MM.1S (cell line): ENCODE results near the gene GAB2.

Experiments
- DNase-seq: peaks from one replicate; pipeline ENCODE4 v3.0.0-alpha.2; 2015
- H2AFZ ChIP-seq: fragments of 300-600 bp; sonication (generic); 2 replicates; pipeline ENCODE4 v1.6.0; 2016; ENCODE audit warnings: antibody characterized with exemption, low read length
- H3F3A ChIP-seq: fragments of 300-600 bp; sonication (generic); 2 replicates; pipeline ENCODE4 v1.6.1; 2016; ENCODE audit warnings: mild to moderate bottlenecking, antibody characterized with exemption, low read length, moderate library complexity, mixed read lengths; ENCODE audit not compliant: insufficient read depth
- H3K27ac ChIP-seq: fragments of 300-600 bp; sonication (generic); 2 replicates; pipeline ENCODE4 v1.5.1; 2016; ENCODE audit warnings: mild to moderate bottlenecking, low read length
- H3K27me3 ChIP-seq: fragments of 300-600 bp; sonication (generic); replicated peaks from 2 replicates; pipeline ENCODE4 v1.6.0; 2016; ENCODE audit warnings: low read length; ENCODE audit not compliant: insufficient read depth
- H3K36me3 ChIP-seq: fragments of 300-600 bp; sonication (generic); replicated peaks from 2 replicates; pipeline ENCODE4 v1.6.1; 2016; ENCODE audit warnings: mild to moderate bottlenecking, low read length, mixed read lengths; ENCODE audit not compliant: insufficient read depth
- H3K4me1 ChIP-seq: fragments of 300-600 bp; sonication (generic); 2 replicates; pipeline ENCODE4 v1.6.1; 2016; ENCODE audit warnings: low read length, mixed read lengths
- H3K4me2 ChIP-seq: fragments of 300-600 bp; sonication (generic); 2 replicates; pipeline ENCODE4 v1.6.0; 2016; ENCODE audit warnings: low read depth, low read length
- H3K4me3 ChIP-seq: fragments of 300-600 bp; sonication (generic); 2 replicates; pipeline ENCODE4 v1.5.1; 2016; ENCODE audit warnings: low read length, mixed read lengths
- H3K79me2 ChIP-seq: fragments of 300-600 bp; sonication (generic); 2 replicates; pipeline ENCODE4 v1.6.1; 2016; ENCODE audit warnings: mixed run types, low read length, mixed read lengths
- H3K9ac ChIP-seq: fragments of 300-600 bp; sonication (generic); 2 replicates; pipeline ENCODE4 v1.6.1; 2016; ENCODE audit warnings: low read length, mixed read lengths
- H3K9me2 ChIP-seq: fragments of 300-600 bp; sonication (generic); replicated peaks from 2 replicates; pipeline ENCODE4 v1.6.1; 2016; ENCODE audit warnings: mild to moderate bottlenecking, low read length, mixed read lengths; ENCODE audit not compliant: insufficient read depth
- H3K9me3 ChIP-seq: fragments of 300-600 bp; sonication (generic); replicated peaks from 2 replicates; pipeline ENCODE4 v1.6.1; 2016; ENCODE audit warnings: mild to moderate bottlenecking, low read length, mixed read lengths; ENCODE audit not compliant: insufficient read depth
- H4K20me1 ChIP-seq: fragments of 300-600 bp; sonication (generic); 2 replicates; pipeline ENCODE4 v1.6.1; 2016; ENCODE audit warnings: mild to moderate bottlenecking, low read length, moderate library complexity, mixed read lengths; ENCODE audit not compliant: insufficient read depth
- EZH2 ChIP-seq: fragments of 300-600 bp; sonication (generic); optimal IDR thresholded peaks from 2 replicates; pipeline ENCODE3; 2017; ENCODE audit warnings: low read depth, mild to moderate bottlenecking, antibody characterized with exemption, low read length, mixed read lengths
- EZH2phosphoT487 ChIP-seq: fragments of 300-600 bp; sonication (generic); IDR thresholded peaks from 2 replicates; pipeline ENCODE4 v1.6.1; 2018; ENCODE audit warnings: antibody characterized with exemption, low read length
- TF ChIP-seq, protein P1 (sequence below): fragments of 300-600 bp; sonication (generic); IDR thresholded peaks from 2 replicates; pipeline ENCODE4 v1.5.1; 2016; ENCODE audit warnings: antibody characterized with exemption, low read length, mixed read lengths

Gene GAB2

DNA sequence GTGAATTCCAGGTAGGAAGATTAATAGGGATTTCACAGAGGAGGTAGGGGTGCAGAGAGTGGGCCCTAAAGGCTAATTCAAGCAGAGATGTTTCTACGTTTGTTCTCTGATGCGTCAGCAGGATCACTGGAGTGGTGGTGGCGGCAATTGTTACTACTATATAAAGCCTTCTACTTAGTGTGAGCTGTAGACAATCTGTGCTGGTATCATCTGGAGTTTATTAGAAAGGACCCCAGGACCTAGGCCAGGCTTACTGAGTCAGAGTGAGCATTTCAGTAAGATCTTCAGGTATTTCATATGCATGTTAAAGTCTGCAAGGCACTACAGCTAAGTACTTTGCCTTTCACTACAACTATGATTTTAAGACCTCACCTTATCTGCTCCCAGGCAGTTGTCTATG lies 169.4 kb downstream of the GAB2 start:
- no peaks in the 10 kb centered on the region for H3K9me2 ChIP-seq
- no peaks in the 10 kb centered on the region for H4K20me1 ChIP-seq
- H3F3A ChIP-seq, result no peaks in the 10 kb centered on the region
- H3K4me1 ChIP-seq, result no peaks in the 10 kb centered on the region
- H3K9ac ChIP-seq, result no peak overlapping the region
- no peak overlapping the region for H2AFZ ChIP-seq
- H3K4me3 ChIP-seq, result no peak overlapping the region
- no peaks in the 10 kb centered on the region for H3K36me3 ChIP-seq
- no peak overlapping the region for H3K4me2 ChIP-seq
- TF ChIP-seq EZH2phosphoT487, result no peak
- TF ChIP-seq, protein P1, sequence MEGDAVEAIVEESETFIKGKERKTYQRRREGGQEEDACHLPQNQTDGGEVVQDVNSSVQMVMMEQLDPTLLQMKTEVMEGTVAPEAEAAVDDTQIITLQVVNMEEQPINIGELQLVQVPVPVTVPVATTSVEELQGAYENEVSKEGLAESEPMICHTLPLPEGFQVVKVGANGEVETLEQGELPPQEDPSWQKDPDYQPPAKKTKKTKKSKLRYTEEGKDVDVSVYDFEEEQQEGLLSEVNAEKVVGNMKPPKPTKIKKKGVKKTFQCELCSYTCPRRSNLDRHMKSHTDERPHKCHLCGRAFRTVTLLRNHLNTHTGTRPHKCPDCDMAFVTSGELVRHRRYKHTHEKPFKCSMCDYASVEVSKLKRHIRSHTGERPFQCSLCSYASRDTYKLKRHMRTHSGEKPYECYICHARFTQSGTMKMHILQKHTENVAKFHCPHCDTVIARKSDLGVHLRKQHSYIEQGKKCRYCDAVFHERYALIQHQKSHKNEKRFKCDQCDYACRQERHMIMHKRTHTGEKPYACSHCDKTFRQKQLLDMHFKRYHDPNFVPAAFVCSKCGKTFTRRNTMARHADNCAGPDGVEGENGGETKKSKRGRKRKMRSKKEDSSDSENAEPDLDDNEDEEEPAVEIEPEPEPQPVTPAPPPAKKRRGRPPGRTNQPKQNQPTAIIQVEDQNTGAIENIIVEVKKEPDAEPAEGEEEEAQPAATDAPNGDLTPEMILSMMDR, result no peak
- TF ChIP-seq EZH2, result no peak
- no peaks in the 10 kb centered on the region for H3K27me3 ChIP-seq
- DNase-seq, result no peak
- H3K27ac ChIP-seq, result no peak overlapping the region
- H3K9me3 ChIP-seq, result no peaks in the 10 kb centered on the region
- H3K79me2 ChIP-seq, result no peaks in the 10 kb centered on the region

DNA sequence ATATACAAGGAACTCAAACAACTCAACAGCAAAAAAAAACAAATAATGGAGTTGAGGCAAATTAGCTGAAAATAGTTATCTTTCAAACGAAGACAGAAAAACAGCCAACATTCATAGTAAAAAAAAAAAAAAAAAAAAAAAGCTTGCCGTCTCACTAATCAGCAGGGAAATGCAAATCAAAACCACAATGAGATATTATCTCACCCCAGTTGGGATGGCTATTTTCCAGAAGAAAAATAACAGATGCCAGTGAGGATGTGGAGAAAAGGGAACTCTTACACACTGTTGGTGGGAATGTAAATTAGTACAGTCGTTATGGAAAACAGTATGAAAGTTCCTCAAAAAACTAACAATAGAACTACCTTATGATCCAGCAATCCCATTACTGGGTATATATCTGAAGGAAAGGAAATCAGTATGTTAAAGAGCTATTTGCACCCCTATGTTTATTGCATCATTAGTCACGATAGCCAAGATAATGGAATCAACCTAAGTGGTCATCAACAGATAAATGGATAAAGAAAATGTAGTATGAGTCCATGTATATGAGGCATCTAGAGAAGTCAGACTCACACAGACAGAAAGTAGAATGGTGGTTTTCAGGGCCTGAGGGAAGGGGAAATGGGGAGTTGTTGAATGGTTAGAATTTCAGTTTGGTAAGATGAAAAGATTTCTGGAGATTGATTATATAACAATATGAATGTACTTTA lies 172.9 kb downstream of the GAB2 start:
- Histone ChIP-seq H3K27me3 (no peaks in the 10 kb centered on the region), H3K9me3 (no peaks in the 10 kb centered on the region), H3K4me3 (no peak overlapping the region), H3K27ac (no peak overlapping the region), H3K9ac (no peak overlapping the region), H3K36me3 (no peaks in the 10 kb centered on the region), H3K4me1 (no peaks in the 10 kb centered on the region), H3K4me2 (no peak overlapping the region), H3K79me2 (no peaks in the 10 kb centered on the region), H4K20me1 (no peaks in the 10 kb centered on the region), H2AFZ (no peak overlapping the region), H3F3A (no peaks in the 10 kb centered on the region), H3K9me2 (no peaks in the 10 kb centered on the region)
- DNase-seq, result no peak
- TF ChIP-seq EZH2 (no peak), EZH2phosphoT487 (no peak)
- TF ChIP-seq, protein P1, result no peak

DNA sequence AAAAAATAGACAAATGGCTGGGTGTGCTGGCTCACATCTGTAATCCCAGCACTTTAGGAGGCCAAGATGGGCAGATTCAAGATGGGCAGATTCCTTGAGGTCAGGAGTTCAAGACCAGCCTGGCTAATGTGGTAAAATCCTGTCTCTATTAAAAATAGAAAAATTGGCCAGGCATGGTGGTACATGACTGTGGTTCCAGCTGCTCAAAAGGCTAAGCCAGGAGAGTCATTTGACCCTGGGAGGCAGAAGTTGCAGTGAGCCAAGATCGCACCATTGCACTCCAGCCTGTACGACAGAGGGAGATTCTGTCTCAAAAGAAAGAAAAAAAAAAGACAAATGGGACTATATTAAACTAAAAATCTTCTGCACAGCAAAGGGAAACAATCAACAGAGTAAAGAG lies 173.5 kb downstream of the GAB2 start:
- Histone ChIP-seq H4K20me1 (no peaks in the 10 kb centered on the region), H3K9me2 (no peaks in the 10 kb centered on the region), H3F3A (no peaks in the 10 kb centered on the region), H3K36me3 (no peaks in the 10 kb centered on the region), H3K79me2 (no peaks in the 10 kb centered on the region), H3K4me1 (no peaks in the 10 kb centered on the region), H3K4me2 (no peak overlapping the region), H3K9me3 (no peaks in the 10 kb centered on the region), H3K27me3 (no peaks in the 10 kb centered on the region), H2AFZ (no peak overlapping the region), H3K27ac (no peak overlapping the region), H3K9ac (no peak overlapping the region), H3K4me3 (no peak overlapping the region)
- DNase-seq, result no peak
- TF ChIP-seq EZH2phosphoT487 (no peak), EZH2 (no peak)
- TF ChIP-seq, protein P1, result no peak
